GM23248 (cell line): Measurements from ENCODE around the gene GEN1.

Experiments used
- EZH2 ChIP-seq: fragments of 200-600 bp; sonication (generic); IDR thresholded peaks from 2 replicates; pipeline ENCODE4 v1.6.1; 2018; ENCODE audit warnings: antibody characterized with exemption, mild to moderate bottlenecking; ENCODE audit not compliant: insufficient read depth, poor library complexity, severe bottlenecking
- EZH2phosphoT487 ChIP-seq: fragments of 200-600 bp; sonication (generic); IDR thresholded peaks from 2 replicates; pipeline ENCODE4 v1.6.1; 2018; ENCODE audit warnings: antibody characterized with exemption, moderate library complexity, mild to moderate bottlenecking, low read depth; ENCODE audit not compliant: insufficient read depth

GRCh38 chr2:17771956-17772355, 18.0 kb downstream of the GEN1 start:
- TF ChIP-seq EZH2phosphoT487: no peak
- no peak for TF ChIP-seq EZH2
